NCI-H510A treated with DMSO at 0.1 percent for 48 hours (cell line): ENCODE results near the gene ARHGAP35.
"Not testable (repeated sequence)": the region's sequence is repeated elsewhere in the genome, so short reads cannot be mapped to it uniquely, and the experiment has no call there.

Experiments
- DNase-seq: peaks from one replicate; lab custom pipeline; 2025; lab: John Stamatoyannopoulos, UW

The ARHGAP35 gene

DNA sequence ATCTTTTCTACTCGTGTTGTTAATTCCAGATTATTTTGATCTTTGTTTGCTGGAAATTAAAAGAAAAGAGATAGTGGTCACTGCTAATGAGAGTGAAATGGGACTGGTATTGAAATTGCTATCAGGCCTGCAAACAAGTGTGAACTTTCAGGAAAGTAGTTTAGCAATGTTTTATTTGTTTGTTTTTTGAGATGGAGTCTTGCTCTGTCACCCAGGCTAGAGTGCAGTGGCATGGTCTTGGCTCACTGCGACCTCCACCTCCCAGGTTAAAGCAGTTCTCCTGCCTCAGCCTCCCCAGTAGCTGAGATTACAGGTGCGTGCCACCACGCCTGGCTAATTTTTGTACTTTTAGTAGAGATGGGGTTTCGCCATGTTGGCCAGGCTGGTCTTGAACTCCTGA is 10.4 kb downstream of the ARHGAP35 start:
- not testable (repeated sequence) for DNase-seq

- DNase-seq = no peak
Measured at GRCh38 chr19:46872967-46873366, 12.2 kb downstream of the ARHGAP35 start.

DNA sequence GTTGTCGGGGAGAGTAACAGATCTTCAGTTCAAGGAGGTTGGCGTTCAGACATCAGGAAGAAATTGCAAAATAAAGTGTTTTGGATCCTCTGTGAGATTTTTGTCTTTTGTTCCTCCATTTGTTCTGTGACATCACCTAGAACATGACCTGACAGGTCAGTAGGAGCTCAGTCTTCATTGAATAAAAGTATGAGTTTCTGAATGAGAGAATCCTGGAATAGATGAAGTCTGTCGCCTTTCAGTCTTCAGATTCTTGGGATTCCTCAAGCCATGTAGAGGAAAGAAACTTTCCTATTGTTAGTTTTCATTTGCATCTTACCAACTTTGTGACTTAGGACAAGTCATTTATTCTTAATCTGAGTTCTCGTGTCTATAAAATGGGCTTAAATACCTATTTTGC is 14.4 kb downstream of the ARHGAP35 start:
- no peak for DNase-seq

- no peak for DNase-seq
Measured at GRCh38 chr19:46875657-46876056, 14.9 kb downstream of the ARHGAP35 start.

DNA sequence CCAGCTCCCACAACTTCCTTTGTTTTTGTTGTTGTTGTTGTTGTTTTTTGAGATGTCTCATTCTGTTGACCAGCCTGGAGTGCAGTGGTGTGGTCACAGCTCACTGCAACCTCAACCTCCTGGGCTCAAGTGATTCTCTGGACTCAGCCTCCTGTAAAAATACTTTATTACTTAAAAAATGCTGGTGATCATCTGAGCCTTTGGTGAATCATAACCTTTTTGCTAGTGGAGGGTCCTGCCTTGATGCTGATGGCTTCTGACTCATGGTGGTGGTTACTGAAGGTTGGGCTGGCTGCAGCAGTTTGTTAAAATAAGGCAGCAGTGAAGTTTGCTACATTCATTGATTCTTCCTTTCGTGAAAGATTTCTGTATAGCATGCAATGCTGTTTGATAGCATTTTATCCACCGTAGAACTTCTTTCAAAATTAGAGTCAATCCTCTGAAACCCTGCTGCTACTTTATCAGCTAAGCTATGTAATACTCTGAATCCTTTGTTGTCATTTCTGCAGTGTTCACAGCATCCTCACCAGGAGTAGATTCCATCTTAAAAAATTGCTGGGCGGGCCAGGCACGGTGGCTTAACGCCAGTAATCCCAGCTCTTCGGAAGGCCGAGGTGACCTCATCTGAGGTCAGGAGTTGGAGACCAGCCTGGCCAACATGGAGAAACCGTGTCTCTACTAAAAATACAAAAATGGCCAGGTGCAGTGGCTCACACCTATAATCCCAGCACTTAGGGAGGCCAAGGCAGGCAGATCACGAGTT is 18.0 kb downstream of the ARHGAP35 start:
- DNase-seq = no peak

DNA sequence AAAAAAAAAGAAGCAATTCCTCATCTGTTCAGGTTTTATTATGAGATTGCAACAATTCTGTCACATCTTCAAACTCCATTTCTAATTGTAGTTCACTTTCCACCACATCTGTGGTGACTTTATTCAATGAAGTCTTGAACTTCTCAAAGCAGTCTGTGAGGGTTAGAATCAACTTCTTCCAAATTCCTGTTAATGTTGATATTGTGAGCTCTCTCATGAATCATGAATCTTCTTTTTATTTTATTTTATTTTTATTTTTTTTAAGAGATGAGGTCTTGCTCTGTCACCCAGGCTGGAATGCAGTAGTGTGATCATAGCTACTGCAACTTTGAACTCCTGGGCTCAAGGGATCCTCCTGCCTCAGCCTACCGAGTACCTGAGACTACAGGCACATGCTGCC is 19.6 kb downstream of the ARHGAP35 start:
- no peak for DNase-seq

DNA sequence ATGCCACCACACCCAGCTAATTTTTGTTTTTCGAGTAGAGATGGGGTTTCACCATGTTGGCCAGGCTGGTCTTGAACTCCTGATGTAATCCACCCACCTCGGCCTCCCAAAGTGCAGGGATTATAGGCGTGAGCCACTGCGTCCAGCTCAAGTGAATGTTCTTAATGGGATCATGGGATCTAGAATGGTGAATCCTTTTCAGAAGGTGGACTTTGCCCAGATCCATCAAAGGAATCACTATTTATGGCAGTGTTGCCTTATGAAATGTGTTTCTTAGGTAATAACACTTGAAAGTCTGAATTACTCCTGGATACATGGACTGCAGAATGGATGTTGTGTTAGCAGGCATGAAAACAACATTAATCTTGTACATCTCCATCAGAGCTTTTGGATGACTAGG is 20.3 kb downstream of the ARHGAP35 start:
- DNase-seq = no peak

DNA sequence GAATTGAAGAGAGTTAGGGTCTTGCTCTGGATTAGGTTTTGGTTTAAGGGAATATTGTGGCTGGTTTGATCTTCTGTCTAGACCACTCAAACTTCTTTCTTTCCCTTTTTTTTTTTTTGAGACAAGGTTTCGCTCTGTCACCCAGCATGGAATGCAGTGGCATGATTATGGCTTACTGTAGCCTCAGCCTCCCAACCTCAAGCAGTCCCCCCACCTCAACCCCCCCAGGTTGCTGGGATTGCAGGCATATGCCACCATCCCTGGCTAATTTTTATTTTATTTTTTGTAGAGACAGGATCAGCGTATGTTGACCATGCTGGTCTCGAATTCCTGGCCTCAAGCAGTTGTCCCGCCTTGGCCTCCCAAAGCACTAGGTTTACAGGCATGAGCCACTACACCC is 21.2 kb downstream of the ARHGAP35 start:
- no peak for DNase-seq

DNA sequence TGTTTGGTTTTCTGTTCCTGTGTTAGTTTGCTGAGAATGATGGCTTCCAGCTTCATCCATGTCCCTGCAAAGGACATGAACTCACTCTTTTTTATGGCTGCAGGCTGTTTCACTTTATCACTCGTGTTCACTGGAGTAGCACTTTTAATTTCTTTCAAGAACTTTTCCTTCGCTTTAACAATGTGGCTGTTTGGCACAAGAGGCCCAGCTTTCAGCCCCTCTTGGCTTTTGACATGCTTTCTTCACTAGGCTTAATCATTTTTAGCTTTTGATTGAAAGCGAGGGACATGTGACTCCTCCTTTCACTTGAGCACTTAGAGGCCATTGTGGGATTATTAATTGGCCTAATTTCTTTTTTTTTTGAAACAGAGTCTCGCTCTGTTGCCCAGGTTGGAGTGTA is 22.0 kb downstream of the ARHGAP35 start:
- DNase-seq = not testable (repeated sequence)

- no peak for DNase-seq
Measured at GRCh38 chr19:46885411-46885810, 24.6 kb downstream of the ARHGAP35 start.

GRCh38 chr19:46886546-46887239 is 25.9 kb downstream of the ARHGAP35 start:
- no peak for DNase-seq

DNA sequence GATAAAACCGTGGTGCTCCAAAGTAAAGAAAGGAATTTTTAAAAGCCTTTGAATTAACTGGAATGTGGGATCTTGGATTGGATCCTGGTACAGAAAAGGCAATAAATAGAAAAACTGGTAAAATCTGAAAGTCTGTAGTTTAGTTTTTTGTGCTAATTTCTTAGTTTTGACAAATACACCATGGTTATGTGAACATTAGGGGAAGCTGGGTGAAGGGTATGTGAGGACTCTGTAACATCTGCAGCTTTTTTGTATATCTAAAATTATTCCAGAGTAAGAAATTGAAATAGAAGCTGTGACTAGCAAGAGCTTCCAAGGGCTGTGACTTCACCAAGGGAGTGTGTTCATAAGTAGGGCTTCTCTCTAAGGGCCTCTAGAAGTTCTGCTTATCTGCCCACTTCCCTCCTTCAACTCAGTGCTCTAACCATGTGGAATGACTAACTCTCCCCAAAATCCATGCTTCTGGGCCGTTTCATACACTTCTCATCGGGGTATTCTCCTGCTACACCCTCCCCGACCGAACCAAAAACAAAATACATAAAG is 26.5 kb downstream of the ARHGAP35 start:
- DNase-seq = no peak

DNA sequence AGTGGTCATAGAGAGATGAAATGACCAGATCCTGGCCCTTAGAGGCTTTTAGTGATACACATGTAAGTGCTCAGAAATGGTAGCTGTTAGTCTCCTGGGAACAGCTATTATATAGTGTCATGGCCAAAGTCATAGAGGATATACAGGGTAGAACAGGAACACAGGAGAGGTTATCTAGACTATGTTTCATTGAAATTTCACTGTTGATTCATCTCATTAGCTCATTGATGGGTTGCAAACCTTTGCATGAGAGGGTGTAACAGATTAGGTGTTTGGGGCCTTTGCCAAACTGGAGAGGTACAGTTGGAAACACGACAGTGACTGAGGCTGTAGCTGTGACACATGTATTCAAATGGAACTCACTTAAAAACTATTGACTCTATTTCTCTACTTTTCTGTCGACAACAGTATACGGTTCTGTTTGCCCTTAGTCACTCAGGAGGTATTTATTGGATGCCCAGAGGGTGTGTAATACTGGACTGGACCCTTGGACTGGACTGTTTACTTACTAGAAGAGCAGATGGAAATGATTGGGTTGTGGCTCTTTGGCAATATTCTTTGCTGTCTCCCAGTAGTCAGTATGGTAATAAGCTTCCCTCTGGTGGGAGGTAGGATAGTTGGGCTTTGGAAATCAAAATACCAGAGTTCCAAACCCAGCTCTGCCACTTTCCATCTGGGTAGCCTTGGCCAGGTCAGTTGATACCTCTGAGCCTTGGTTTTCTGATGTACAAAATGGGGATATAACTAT is 29.8 kb downstream of the ARHGAP35 start:
- DNase-seq = no peak

- peak; percentile 93 for DNase-seq
Measured at GRCh38 chr19:46892252-46893179, 31.7 kb downstream of the ARHGAP35 start.

- DNase-seq = peak; percentile 55
Measured at GRCh38 chr19:46896076-46896794, 35.4 kb downstream of the ARHGAP35 start.

GRCh38 chr19:46898731-46899130 is 37.9 kb downstream of the ARHGAP35 start:
- DNase-seq = no peak

GRCh38 chr19:46900341-46900740 is 39.5 kb downstream of the ARHGAP35 start:
- no peak for DNase-seq

- DNase-seq = no peak
Measured at GRCh38 chr19:46901701-46902401, 41.1 kb downstream of the ARHGAP35 start.

DNA sequence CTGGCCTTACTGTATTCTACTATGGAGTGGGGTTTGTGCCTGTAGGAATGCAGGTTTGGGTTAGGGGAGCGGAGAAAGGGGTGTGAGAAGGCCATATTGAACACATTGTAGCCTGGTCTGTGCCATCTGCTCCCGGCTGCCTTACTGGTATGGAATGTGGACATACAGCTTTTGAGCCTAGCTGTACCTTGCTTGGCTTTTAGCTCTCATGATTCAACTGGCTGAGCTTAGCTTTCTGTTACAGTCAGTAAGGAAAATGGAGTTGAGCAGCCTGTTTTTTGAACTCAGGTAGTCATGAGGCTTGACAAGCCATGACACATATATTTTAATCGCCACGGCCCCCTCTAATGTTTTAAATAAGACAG is 41.6 kb downstream of the ARHGAP35 start:
- DNase-seq = peak; percentile 26

GRCh38 chr19:46903458-46903857 is 42.7 kb downstream of the ARHGAP35 start:
- DNase-seq = no peak
